OCI-LY3 (cell line): ENCODE measurements around the gene RASGRP4.

Experiments used
- CTCF ChIP-seq: fragments of 200-600, 300-600 bp; sonication (generic); IDR thresholded peaks from 2 replicates; pipeline ENCODE4 v1.5.1; 2014; ENCODE audit warnings: antibody characterized with exemption, low read length, low read depth
- EZH2phosphoT487 ChIP-seq: fragments of 200-600 bp; shearing (Covaris generic); IDR thresholded peaks from 2 replicates; pipeline ENCODE4 v1.6.1; 2018; ENCODE audit warnings: antibody characterized with exemption, mixed run types, low read depth

- no peak for TF ChIP-seq CTCF
- no peak for TF ChIP-seq EZH2phosphoT487
Observed at GRCh38 chr19:38464421-38465082, 38.5 kb upstream of the RASGRP4 start.
